Measurements from ENCODE around the gene MBNL1.

DNA sequence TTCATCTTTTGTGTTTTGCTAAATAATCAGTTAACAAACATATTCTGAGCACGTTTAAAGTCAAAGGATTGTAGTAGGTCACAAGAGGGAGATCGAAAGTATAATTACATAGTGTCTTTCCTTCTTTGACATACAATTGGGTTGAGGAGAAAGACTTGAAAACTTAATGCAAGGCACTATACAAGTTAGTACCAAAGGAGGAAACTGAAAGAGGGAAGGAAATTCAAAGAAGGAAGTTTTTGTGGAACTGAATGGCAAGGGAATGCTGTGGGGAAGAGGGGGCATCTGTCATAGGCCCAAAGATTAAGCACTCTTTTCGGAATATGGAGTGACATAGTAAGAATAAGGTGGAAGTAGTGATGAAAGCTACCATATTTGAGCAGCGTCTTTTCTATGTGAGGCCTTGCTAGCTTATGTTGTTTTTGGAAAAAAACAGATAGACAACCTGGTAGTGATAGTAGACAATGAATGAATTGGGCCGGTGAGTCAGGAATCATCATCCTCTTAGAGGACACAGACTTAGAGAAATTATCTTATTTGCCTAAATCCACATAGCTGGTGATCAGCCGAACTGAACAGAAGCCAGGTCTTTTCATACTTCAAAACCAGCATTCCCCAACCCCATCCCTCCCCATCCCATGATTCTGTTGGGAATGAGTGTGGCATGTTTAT lies 10.2 kb downstream of the MBNL1 start:
- no peak for TF ChIP-seq POLR2AphosphoS5 (IDR thresholded peaks at IDR 0.05)
- TF ChIP-seq, protein P1, sequence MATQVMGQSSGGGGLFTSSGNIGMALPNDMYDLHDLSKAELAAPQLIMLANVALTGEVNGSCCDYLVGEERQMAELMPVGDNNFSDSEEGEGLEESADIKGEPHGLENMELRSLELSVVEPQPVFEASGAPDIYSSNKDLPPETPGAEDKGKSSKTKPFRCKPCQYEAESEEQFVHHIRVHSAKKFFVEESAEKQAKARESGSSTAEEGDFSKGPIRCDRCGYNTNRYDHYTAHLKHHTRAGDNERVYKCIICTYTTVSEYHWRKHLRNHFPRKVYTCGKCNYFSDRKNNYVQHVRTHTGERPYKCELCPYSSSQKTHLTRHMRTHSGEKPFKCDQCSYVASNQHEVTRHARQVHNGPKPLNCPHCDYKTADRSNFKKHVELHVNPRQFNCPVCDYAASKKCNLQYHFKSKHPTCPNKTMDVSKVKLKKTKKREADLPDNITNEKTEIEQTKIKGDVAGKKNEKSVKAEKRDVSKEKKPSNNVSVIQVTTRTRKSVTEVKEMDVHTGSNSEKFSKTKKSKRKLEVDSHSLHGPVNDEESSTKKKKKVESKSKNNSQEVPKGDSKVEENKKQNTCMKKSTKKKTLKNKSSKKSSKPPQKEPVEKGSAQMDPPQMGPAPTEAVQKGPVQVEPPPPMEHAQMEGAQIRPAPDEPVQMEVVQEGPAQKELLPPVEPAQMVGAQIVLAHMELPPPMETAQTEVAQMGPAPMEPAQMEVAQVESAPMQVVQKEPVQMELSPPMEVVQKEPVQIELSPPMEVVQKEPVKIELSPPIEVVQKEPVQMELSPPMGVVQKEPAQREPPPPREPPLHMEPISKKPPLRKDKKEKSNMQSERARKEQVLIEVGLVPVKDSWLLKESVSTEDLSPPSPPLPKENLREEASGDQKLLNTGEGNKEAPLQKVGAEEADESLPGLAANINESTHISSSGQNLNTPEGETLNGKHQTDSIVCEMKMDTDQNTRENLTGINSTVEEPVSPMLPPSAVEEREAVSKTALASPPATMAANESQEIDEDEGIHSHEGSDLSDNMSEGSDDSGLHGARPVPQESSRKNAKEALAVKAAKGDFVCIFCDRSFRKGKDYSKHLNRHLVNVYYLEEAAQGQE (IDR thresholded peaks at IDR 0.05; ENCODE audit: borderline replicate concordance), result no peak
- TF ChIP-seq, protein P2, sequence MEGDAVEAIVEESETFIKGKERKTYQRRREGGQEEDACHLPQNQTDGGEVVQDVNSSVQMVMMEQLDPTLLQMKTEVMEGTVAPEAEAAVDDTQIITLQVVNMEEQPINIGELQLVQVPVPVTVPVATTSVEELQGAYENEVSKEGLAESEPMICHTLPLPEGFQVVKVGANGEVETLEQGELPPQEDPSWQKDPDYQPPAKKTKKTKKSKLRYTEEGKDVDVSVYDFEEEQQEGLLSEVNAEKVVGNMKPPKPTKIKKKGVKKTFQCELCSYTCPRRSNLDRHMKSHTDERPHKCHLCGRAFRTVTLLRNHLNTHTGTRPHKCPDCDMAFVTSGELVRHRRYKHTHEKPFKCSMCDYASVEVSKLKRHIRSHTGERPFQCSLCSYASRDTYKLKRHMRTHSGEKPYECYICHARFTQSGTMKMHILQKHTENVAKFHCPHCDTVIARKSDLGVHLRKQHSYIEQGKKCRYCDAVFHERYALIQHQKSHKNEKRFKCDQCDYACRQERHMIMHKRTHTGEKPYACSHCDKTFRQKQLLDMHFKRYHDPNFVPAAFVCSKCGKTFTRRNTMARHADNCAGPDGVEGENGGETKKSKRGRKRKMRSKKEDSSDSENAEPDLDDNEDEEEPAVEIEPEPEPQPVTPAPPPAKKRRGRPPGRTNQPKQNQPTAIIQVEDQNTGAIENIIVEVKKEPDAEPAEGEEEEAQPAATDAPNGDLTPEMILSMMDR (IDR thresholded peaks at IDR 0.05; ENCODE audit: poor library complexity, severe bottlenecking), result no peak
- no peak for TF ChIP-seq EP300 (conservative IDR thresholded peaks at IDR 0.05; ENCODE audit: poor library complexity, severe bottlenecking)
- no peak for TF ChIP-seq EZH2 (IDR thresholded peaks at IDR 0.05; ENCODE audit: borderline replicate concordance, insufficient read depth, low read length, poor library complexity, severe bottlenecking)
- TF ChIP-seq RAD21 (conservative IDR thresholded peaks at IDR 0.05), result no peak
- no peak for TF ChIP-seq SMC3 (conservative IDR thresholded peaks at IDR 0.05; ENCODE audit: poor library complexity)

All from neural cell (in vitro differentiated cells).